Measurements from ENCODE around the gene RASA2. TPM values are rescaled to one million over a fixed set of nuclear protein-coding genes. Genes with fewer than 3 reads are reported as not detected.
A peak's percentile ranks its signal among the peaks of the same experiment; 100 is the strongest.

RASA2 gene
- total RNA-seq, 4 donors from 2014 or later, result 9.0 to 70.3 (median 21.5) TPM

GRCh38 chr3:141657516-141657915, 170.7 kb downstream of the RASA2 start:
- DNase-seq, result no peak
- H3K4me3 ChIP-seq, result no peak overlapping the region
- H3K27ac ChIP-seq, result peak overlapping the region in 2 of 4 donors; percentile 67 to 84
- in situ Hi-C loops (cut with MboI; ENCODE audit: low pct_ligation_motif_present in 1 of 4, low pct_unique_long_range_greater_than_20kb in 1 of 4, low sequenced_read_pairs in 3 of 4), result no loop called here
- H3K27me3 ChIP-seq, result peaks cover 51% of the 10 kb centered on the region
- intact Hi-C loops (cut with DNase I; ENCODE audit: low total_unique reads), result no loop called here
- TF ChIP-seq POLR2AphosphoS5 (IDR thresholded peaks at IDR 0.05), result no peak
- TF ChIP-seq POLR2A (IDR thresholded peaks at IDR 0.05), result no peak
- TF ChIP-seq EP300 (IDR thresholded peaks at IDR 0.05; ENCODE audit: low read depth), result no peak
- TF ChIP-seq, protein P1, sequence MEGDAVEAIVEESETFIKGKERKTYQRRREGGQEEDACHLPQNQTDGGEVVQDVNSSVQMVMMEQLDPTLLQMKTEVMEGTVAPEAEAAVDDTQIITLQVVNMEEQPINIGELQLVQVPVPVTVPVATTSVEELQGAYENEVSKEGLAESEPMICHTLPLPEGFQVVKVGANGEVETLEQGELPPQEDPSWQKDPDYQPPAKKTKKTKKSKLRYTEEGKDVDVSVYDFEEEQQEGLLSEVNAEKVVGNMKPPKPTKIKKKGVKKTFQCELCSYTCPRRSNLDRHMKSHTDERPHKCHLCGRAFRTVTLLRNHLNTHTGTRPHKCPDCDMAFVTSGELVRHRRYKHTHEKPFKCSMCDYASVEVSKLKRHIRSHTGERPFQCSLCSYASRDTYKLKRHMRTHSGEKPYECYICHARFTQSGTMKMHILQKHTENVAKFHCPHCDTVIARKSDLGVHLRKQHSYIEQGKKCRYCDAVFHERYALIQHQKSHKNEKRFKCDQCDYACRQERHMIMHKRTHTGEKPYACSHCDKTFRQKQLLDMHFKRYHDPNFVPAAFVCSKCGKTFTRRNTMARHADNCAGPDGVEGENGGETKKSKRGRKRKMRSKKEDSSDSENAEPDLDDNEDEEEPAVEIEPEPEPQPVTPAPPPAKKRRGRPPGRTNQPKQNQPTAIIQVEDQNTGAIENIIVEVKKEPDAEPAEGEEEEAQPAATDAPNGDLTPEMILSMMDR (IDR thresholded peaks at IDR 0.05), result no peak
- no peaks in the 10 kb centered on the region for H3K36me3 ChIP-seq
- H3K4me1 ChIP-seq, result peaks cover 0 to 15% (median 4%) of the 10 kb centered on the region in 4 donors
- no peaks in the 10 kb centered on the region for H3K9me3 ChIP-seq

DNA sequence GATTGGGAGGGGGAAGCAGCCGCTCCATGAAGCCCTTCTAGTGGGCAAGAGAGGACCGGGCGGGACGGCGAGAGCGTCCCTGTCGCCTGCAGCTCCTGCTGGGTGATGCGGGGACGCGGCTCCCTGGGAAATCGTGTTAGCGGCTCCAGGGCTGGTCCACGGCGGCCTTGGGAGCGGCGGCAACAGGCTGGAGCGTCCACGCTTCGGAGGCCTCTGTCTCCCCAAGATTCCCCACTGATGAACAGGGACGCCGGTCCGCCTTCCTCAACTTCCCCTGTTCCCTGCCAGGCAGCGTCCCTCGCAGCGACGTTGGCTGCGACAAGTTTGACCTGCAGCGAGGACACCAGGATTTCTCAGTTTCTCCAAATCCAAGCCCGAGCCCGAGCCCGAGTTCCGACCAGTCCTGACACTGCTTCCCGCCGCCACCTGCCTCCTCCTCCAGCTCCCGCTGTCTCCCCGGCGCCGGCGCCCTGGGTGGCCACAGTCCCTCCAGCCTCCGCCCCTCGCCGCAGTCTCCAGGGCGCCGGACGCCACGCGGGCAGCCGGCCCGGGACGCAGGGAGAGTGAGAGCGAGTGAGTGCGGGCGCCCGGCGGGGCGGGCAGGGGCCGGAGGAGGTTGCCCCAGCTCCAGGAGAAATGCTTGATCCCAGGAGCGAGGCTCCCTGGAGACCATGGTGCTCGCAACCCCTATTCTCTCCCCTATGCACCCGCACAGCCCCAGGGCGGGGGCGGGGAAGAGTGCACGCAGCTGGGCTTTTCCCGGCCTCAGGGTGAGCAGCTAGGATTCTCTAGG, 173.2 kb downstream of the RASA2 start:
- in situ Hi-C loops (cut with MboI; ENCODE audit: low pct_ligation_motif_present in 1 of 4, low pct_unique_long_range_greater_than_20kb in 1 of 4, low sequenced_read_pairs in 3 of 4), result no loop called here
- intact Hi-C loops (cut with DNase I; ENCODE audit: low total_unique reads), result no loop called here
- H3K27ac ChIP-seq, result peak overlapping the region; percentile 66 to 87 (median 76)

DNA sequence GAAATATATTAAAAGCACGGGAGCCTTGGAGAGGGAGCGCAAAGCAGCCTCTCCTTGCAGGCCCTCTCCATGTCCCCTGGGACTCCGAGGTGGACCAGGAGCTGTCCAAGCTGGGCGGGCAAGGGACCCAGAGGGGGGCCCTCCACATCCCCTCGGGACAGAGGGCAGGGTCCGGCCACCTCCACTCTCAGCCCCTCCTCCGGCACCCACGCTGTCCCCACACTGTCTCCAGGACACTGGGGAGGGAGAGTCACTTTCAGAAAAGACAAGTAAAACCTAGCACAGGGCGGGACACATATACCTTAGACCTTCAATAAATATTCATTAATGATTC, 173.8 kb downstream of the RASA2 start:
- in situ Hi-C loops (cut with MboI; ENCODE audit: low pct_ligation_motif_present in 1 of 4, low pct_unique_long_range_greater_than_20kb in 1 of 4, low sequenced_read_pairs in 3 of 4) (no loop called here), intact Hi-C loops (cut with DNase I; ENCODE audit: low total_unique reads) (no loop called here)
- WGBS, 2 donors (ENCODE audit: low coverage in 1 of 2), result 40% methylated on average over 9 of the region's 9 CpGs; no CpG with 5 or more reads in 1 of the 2 donors
- TF ChIP-seq EP300 (IDR thresholded peaks at IDR 0.05; ENCODE audit: low read depth) (no peak), POLR2AphosphoS5 (IDR thresholded peaks at IDR 0.05) (no peak), POLR2A (IDR thresholded peaks at IDR 0.05) (no peak)
- TF ChIP-seq, protein P1 (IDR thresholded peaks at IDR 0.05), result no peak
- no peak for DNase-seq
- H3K9me3 ChIP-seq, result no peaks in the 10 kb centered on the region
- H3K27me3 ChIP-seq, result peaks cover 51% of the 10 kb centered on the region
- peaks cover 0 to 15% (median 4%) of the 10 kb centered on the region in 4 donors for H3K4me1 ChIP-seq
- no peaks in the 10 kb centered on the region for H3K36me3 ChIP-seq
- peak overlapping the region; percentile 37 to 60 (median 49) for H3K4me3 ChIP-seq
- H3K27ac ChIP-seq, result peak overlapping the region; percentile 66 to 87 (median 76)

More for the DNA sequence above, 173.2 kb downstream of the RASA2 start:
- no peak for TF ChIP-seq EP300 (IDR thresholded peaks at IDR 0.05; ENCODE audit: low read depth)
- TF ChIP-seq POLR2AphosphoS5 (IDR thresholded peaks at IDR 0.05), result peak in 1 of 3 donors; percentile 55
- Histone ChIP-seq H3K36me3 (no peaks in the 10 kb centered on the region), H3K27me3 (peaks cover 51% of the 10 kb centered on the region), H3K4me1 (peaks cover 0 to 15% (median 4%) of the 10 kb centered on the region in 4 donors), H3K4me3 (peak overlapping the region; percentile 37 to 60 (median 49)), H3K9me3 (no peaks in the 10 kb centered on the region)
- 9% methylated on average over 44 of the region's 64 CpGs; no CpG with 5 or more reads in 1 of the 2 donors for WGBS, 2 donors (ENCODE audit: low coverage in 1 of 2)
- DNase-seq, result peak; percentile 49

GRCh38 chr3:141661229-141662196, 174.7 kb downstream of the RASA2 start:
- Histone ChIP-seq H3K4me1 (peaks cover 0 to 15% (median 4%) of the 10 kb centered on the region in 4 donors), H3K4me3 (no peak overlapping the region), H3K9me3 (no peaks in the 10 kb centered on the region), H3K27ac (no peak overlapping the region), H3K27me3 (peaks cover 51% of the 10 kb centered on the region), H3K36me3 (no peaks in the 10 kb centered on the region)
- in situ Hi-C loops (cut with MboI; ENCODE audit: low pct_ligation_motif_present in 1 of 4, low pct_unique_long_range_greater_than_20kb in 1 of 4, low sequenced_read_pairs in 3 of 4), result no loop called here
- TF ChIP-seq EP300 (IDR thresholded peaks at IDR 0.05; ENCODE audit: low read depth), result no peak
- TF ChIP-seq, protein P1 (IDR thresholded peaks at IDR 0.05), result no peak
- TF ChIP-seq POLR2AphosphoS5 (IDR thresholded peaks at IDR 0.05), result no peak
- no peak for TF ChIP-seq POLR2A (IDR thresholded peaks at IDR 0.05)
- DNase-seq, result no peak
- WGBS, 2 donors (ENCODE audit: low coverage in 1 of 2), result 81 to 93% methylated on average over 4 to 11 of the region's 11 CpGs
- intact Hi-C loops (cut with DNase I; ENCODE audit: low total_unique reads), result no loop called here

Data from transverse colon (tissue), 4 donors.